GM12878 (cell line): ENCODE measurements around the gene MIPOL1. TPM values are rescaled to one million over a fixed set of nuclear protein-coding genes. Genes with fewer than 3 reads are reported as not detected.

ENCODE experiments used
- ATAC-seq: fragments of 200-7000 bp; cut with Tn5 transposase; 3 replicates; pipeline ENCODE4 v1.9.1; 2020; ENCODE audit warnings: mild to moderate bottlenecking, moderate library complexity
- BruUV-seq: library from RNA; stranded (reverse); fragments of 400-500 nt; replicated peaks from 2 replicates; lab custom pipeline; 2021; lab: Mats Ljungman, UMichigan
- CTCF ChIA-PET: fragments of 300-600 bp; sonication (Branson Sonifier 250); formaldehyde crosslinking; extraction: SDS; loops from one replicate; lab custom pipeline; 2021; ENCODE audit warnings: inconsistent platforms; lab: Yijun Ruan, JAX
- POLR2A ChIA-PET: fragments of 350-600 bp; formaldehyde crosslinking; extraction: SDS; loops from one replicate; lab custom pipeline; 2021; ENCODE audit warnings: inconsistent platforms; lab: Charles Lee
- RAD21 ChIA-PET: fragments of 300-600 bp; sonication (Branson Sonifier 250); formaldehyde crosslinking; loops from one replicate; lab custom pipeline; 2023; ENCODE audit warnings: antibody characterized with exemption; ENCODE audit not compliant: unreplicated experiment; lab: Charles Lee
- SMC1A ChIA-PET: fragments of 300-600 bp; sonication (Branson Sonifier 250); formaldehyde crosslinking; loops from one replicate; lab custom pipeline; 2023; ENCODE audit not compliant: unreplicated experiment, uncharacterized antibody; lab: Charles Lee
- DNase-seq: peaks from one replicate; pipeline ENCODE4 v3.0.0-alpha.2; 2011; ENCODE audit warnings: low read depth, low spot score
- FAIRE-seq: peaks from 3 replicates; lab custom pipeline; 2011; peaks lifted over from hg19 to GRCh38; lab: Jason Lieb, UNC
- H2AFZ ChIP-seq: 2 replicates; pipeline ENCODE4 v1.6.0; 2011; ENCODE audit warnings: low read depth, low read length, control low read depth; ENCODE audit not compliant: control insufficient read depth
- H3K27ac ChIP-seq: 2 replicates; pipeline ENCODE4 v1.5.1; 2011; ENCODE audit warnings: control low read depth; ENCODE audit not compliant: control insufficient read depth, insufficient read depth
- H3K27me3 ChIP-seq, 2 experiments: replicated peaks in 1 of 2; 2 replicates each; pipeline versions ENCODE4 v1.6.0 to v1.6.1; 2011; ENCODE audit warnings: low read length in 1 of 2; ENCODE audit not compliant: control insufficient read depth in 2 of 2, insufficient read depth in 2 of 2
- H3K36me3 ChIP-seq, 2 experiments: 2 replicates each; pipeline ENCODE4 v1.5.1; 2011; ENCODE audit warnings: low read length in 1 of 2; ENCODE audit not compliant: control insufficient read depth in 2 of 2, insufficient read depth in 2 of 2
- H3K4me1 ChIP-seq: 2 replicates; pipeline ENCODE4 v1.6.1; 2011; ENCODE audit warnings: mild to moderate bottlenecking, low read length, moderate library complexity, mixed read lengths; ENCODE audit not compliant: control insufficient read depth, insufficient read depth
- H3K4me2 ChIP-seq: 2 replicates; pipeline ENCODE4 v1.6.0; 2011; ENCODE audit warnings: control low read depth; ENCODE audit not compliant: control insufficient read depth, insufficient read depth
- H3K4me3 ChIP-seq: fragments of 200-600 bp; sonication (generic); 2 replicates; pipeline ENCODE4 v1.5.1; 2016
- H3K79me2 ChIP-seq: 2 replicates; pipeline ENCODE4 v1.6.0; 2011; ENCODE audit warnings: low read length; ENCODE audit not compliant: control insufficient read depth, insufficient read depth
- H3K9ac ChIP-seq: 2 replicates; pipeline ENCODE4 v1.8.0; 2011; ENCODE audit warnings: low read length, control low read depth, mixed read lengths; ENCODE audit not compliant: control insufficient read depth, insufficient read depth
- H3K9me3 ChIP-seq: replicated peaks from 3 replicates; pipeline ENCODE4 v1.5.1; 2011; ENCODE audit warnings: mild to moderate bottlenecking, low read length; ENCODE audit not compliant: control insufficient read depth, insufficient read depth
- H4K20me1 ChIP-seq: 2 replicates; pipeline ENCODE4 v1.6.0; 2011; ENCODE audit not compliant: control insufficient read depth, insufficient read depth
- BCL11A ChIP-seq: IDR thresholded peaks from 2 replicates; pipeline ENCODE4 v1.6.1; 2011; ENCODE audit warnings: low read depth, low read length
- CBX5 ChIP-seq: sonication (generic); IDR thresholded peaks from 2 replicates; pipeline ENCODE4 v1.6.1; 2016; ENCODE audit warnings: low read depth, moderate library complexity, mild to moderate bottlenecking, inconsistent platforms
- HDAC2 ChIP-seq: fragments of 200-600 bp; sonication (generic); IDR thresholded peaks from 2 replicates; pipeline ENCODE4 v1.6.1; 2017
- JUNB ChIP-seq: IDR thresholded peaks from 2 replicates; pipeline ENCODE4 v1.6.1; 2016; ENCODE audit warnings: antibody characterized with exemption, mild to moderate bottlenecking
- KAT2A ChIP-seq: conservative IDR thresholded peaks from 2 replicates; pipeline ENCODE4 v1.6.1; 2011; ENCODE audit warnings: low read depth, low read length; ENCODE audit not compliant: control insufficient read depth
- POLR2A ChIP-seq: IDR thresholded peaks from 2 replicates; pipeline ENCODE4 v1.6.1; 2011; ENCODE audit warnings: low read depth, mild to moderate bottlenecking, low read length
- SMAD1 ChIP-seq: fragments of 450-650 bp; IDR thresholded peaks from 2 replicates; pipeline ENCODE4 v1.6.1; 2018; ENCODE audit warnings: mild to moderate bottlenecking, low read depth; ENCODE audit not compliant: partially characterized antibody
- STAT1 ChIP-seq: fragments of 450-650 bp; conservative IDR thresholded peaks from 2 replicates; pipeline ENCODE4 v1.6.1; 2014; ENCODE audit warnings: antibody characterized with exemption, mild to moderate bottlenecking
- STAT3 ChIP-seq: IDR thresholded peaks from 2 replicates; pipeline ENCODE4 v1.6.1; 2011; ENCODE audit warnings: low read depth, low read length, improper control_type of control experiment
- TAF1 ChIP-seq: IDR thresholded peaks from 2 replicates; pipeline ENCODE4 v1.6.1; 2011; ENCODE audit warnings: mild to moderate bottlenecking, low read depth, low read length, borderline replicate concordance
- TCF3 ChIP-seq: IDR thresholded peaks from 2 replicates; pipeline ENCODE4 v1.6.1; 2012; ENCODE audit warnings: low read depth, mild to moderate bottlenecking, low read length, borderline replicate concordance; ENCODE audit not compliant: insufficient read depth
- ZNF274 ChIP-seq: IDR thresholded peaks from one replicate; pipeline ENCODE4 v1.8.0; 2011; ENCODE audit not compliant: insufficient read length, insufficient read depth
- ZNF622 ChIP-seq: fragments of 450-650 bp; IDR thresholded peaks from 2 replicates; pipeline ENCODE4 v1.6.1; 2017; ENCODE audit warnings: mild to moderate bottlenecking, inconsistent platforms
- WGBS: methylation state at CpG from one replicate; pipeline ENCODE4 v1.1.6; 2016; ENCODE audit warnings: low lambda C conversion rate; ENCODE audit not compliant: insufficient replicate concordance, insufficient coverage; ENCODE audit errors: missing lambda C conversion rate; 5-methylcytosine and 5-hydroxymethylcytosine counted together
- in situ Hi-C: fragments of 300-500 bp; cut with MboI; formaldehyde crosslinking; loops from 9 replicates; pipeline ENCODE4 v1.14.3; 2018; ENCODE audit warnings: mixed read lengths
- intact Hi-C: fragments of 100-400 bp; cut with micrococcal nuclease; formaldehyde crosslinking; loops from one replicate; pipeline ENCODE4 v1.14.2; 2022; ENCODE audit not compliant: unreplicated experiment
- polyA plus RNA-seq, 11 experiments: library from polyadenylated mRNA; depleted of rRNA in 4 of 11; unstranded in 6 of 11; stranded (reverse) in 5 of 11; fragments of >200 nt; fragmentation: Nextera tagmentation in 4 of 11; fragmentation: Illumina TruSeq in 1 of 11; extraction: Ambion mirVana in 4 of 11; extraction: Trizol in 1 of 11; gene quantifications; 1 replicate in 1 of 11; 2 replicates in 10 of 11; pipeline versions ENCODE4 v1.2.1 to v1.2.3, GENCODE V29; 2011 to 2016; ENCODE audit warnings: inconsistent platforms in 2 of 11, missing spikeins in 2 of 11, low read depth in 1 of 11
- total RNA-seq, 4 experiments: library from RNA; depleted of rRNA in 3 of 4; stranded (reverse); fragments of >200 nt in 3 of 4; fragmentation: Illumina TruSeq in 1 of 4; extraction: Trizol in 1 of 4; gene quantifications; 2 replicates each; pipeline versions ENCODE4 v1.2.1 to v1.2.3, GENCODE V29; 2013 to 2021
- TF ChIP-seq, protein P1 (sequence below): IDR thresholded peaks from 2 replicates; pipeline ENCODE4 v1.6.1; 2012; ENCODE audit warnings: low read depth, low read length, improper control_type of control experiment
- TF ChIP-seq, protein P2 (sequence below): fragments of 450-650 bp; IDR thresholded peaks from 2 replicates; pipeline ENCODE4 v1.6.1; 2017; ENCODE audit warnings: antibody characterized with exemption, mild to moderate bottlenecking, moderate library complexity
- TF ChIP-seq, protein P3 (sequence below): fragments of 450-650 bp; IDR thresholded peaks from 2 replicates; pipeline ENCODE4 v1.6.1; 2018; ENCODE audit warnings: borderline replicate concordance, mild to moderate bottlenecking; ENCODE audit not compliant: partially characterized antibody
- TF ChIP-seq, protein P4 (sequence below): fragments of 450-650 bp; IDR thresholded peaks from 2 replicates; pipeline ENCODE4 v1.6.1; 2017; ENCODE audit warnings: mild to moderate bottlenecking, low read depth, inconsistent platforms; ENCODE audit not compliant: poor library complexity, severe bottlenecking

The MIPOL1 gene
- total and polyA plus RNA-seq, 10 of the 15 experiments (the other 5 are each of a cell fraction or from before 2014, with no cell fraction given): 0.06 TPM; not detected in 9

DNA sequence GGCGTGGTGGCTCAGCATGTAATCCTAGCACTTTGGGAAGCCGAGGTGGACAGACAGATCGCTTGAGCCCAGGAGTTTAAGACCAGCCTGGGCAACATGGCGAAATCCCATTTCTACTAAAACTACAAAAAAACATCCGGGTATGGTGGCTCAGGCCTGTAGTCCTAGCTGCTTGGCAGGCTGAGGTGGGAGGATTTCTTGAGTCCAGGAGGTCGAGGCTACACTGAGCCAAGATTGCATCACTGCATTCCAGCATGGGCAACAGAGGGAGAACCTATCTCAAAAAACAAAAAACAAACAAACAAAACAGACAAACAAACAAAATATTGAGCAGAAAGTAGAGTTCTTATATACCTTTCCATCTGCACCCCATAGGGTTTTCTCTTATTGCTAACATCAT is 16.3 kb upstream of the MIPOL1 start:
- ATAC-seq: no peak
- no peak for TF ChIP-seq JUNB
- no peak for TF ChIP-seq HDAC2
- TF ChIP-seq SMAD1: no peak
- TF ChIP-seq, protein P1, sequence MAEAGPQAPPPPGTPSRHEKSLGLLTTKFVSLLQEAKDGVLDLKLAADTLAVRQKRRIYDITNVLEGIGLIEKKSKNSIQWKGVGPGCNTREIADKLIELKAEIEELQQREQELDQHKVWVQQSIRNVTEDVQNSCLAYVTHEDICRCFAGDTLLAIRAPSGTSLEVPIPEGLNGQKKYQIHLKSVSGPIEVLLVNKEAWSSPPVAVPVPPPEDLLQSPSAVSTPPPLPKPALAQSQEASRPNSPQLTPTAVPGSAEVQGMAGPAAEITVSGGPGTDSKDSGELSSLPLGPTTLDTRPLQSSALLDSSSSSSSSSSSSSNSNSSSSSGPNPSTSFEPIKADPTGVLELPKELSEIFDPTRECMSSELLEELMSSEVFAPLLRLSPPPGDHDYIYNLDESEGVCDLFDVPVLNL: no peak
- no peak for TF ChIP-seq ZNF274
- TF ChIP-seq, protein P2, sequence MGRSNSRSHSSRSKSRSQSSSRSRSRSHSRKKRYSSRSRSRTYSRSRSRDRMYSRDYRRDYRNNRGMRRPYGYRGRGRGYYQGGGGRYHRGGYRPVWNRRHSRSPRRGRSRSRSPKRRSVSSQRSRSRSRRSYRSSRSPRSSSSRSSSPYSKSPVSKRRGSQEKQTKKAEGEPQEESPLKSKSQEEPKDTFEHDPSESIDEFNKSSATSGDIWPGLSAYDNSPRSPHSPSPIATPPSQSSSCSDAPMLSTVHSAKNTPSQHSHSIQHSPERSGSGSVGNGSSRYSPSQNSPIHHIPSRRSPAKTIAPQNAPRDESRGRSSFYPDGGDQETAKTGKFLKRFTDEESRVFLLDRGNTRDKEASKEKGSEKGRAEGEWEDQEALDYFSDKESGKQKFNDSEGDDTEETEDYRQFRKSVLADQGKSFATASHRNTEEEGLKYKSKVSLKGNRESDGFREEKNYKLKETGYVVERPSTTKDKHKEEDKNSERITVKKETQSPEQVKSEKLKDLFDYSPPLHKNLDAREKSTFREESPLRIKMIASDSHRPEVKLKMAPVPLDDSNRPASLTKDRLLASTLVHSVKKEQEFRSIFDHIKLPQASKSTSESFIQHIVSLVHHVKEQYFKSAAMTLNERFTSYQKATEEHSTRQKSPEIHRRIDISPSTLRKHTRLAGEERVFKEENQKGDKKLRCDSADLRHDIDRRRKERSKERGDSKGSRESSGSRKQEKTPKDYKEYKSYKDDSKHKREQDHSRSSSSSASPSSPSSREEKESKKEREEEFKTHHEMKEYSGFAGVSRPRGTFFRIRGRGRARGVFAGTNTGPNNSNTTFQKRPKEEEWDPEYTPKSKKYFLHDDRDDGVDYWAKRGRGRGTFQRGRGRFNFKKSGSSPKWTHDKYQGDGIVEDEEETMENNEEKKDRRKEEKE: no peak
- TF ChIP-seq, protein P3, sequence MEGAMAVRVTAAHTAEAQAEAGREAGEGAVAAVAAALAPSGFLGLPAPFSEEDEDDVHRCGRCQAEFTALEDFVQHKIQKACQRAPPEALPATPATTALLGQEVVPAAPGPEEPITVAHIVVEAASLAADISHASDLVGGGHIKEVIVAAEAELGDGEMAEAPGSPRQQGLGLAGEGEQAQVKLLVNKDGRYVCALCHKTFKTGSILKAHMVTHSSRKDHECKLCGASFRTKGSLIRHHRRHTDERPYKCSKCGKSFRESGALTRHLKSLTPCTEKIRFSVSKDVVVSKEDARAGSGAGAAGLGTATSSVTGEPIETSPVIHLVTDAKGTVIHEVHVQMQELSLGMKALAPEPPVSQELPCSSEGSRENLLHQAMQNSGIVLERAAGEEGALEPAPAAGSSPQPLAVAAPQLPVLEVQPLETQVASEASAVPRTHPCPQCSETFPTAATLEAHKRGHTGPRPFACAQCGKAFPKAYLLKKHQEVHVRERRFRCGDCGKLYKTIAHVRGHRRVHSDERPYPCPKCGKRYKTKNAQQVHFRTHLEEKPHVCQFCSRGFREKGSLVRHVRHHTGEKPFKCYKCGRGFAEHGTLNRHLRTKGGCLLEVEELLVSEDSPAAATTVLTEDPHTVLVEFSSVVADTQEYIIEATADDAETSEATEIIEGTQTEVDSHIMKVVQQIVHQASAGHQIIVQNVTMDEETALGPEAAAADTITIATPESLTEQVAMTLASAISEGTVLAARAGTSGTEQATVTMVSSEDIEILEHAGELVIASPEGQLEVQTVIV: no peak
- no peak for TF ChIP-seq TAF1
- TF ChIP-seq TCF3: no peak
- TF ChIP-seq, protein P4, sequence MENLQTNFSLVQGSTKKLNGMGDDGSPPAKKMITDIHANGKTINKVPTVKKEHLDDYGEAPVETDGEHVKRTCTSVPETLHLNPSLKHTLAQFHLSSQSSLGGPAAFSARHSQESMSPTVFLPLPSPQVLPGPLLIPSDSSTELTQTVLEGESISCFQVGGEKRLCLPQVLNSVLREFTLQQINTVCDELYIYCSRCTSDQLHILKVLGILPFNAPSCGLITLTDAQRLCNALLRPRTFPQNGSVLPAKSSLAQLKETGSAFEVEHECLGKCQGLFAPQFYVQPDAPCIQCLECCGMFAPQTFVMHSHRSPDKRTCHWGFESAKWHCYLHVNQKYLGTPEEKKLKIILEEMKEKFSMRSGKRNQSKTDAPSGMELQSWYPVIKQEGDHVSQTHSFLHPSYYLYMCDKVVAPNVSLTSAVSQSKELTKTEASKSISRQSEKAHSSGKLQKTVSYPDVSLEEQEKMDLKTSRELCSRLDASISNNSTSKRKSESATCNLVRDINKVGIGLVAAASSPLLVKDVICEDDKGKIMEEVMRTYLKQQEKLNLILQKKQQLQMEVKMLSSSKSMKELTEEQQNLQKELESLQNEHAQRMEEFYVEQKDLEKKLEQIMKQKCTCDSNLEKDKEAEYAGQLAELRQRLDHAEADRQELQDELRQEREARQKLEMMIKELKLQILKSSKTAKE: no peak
- no peak for TF ChIP-seq POLR2A
- TF ChIP-seq CBX5: no peak
- TF ChIP-seq KAT2A: no peak
- no peak for TF ChIP-seq ZNF622
- no peak for TF ChIP-seq STAT3
- no peak for TF ChIP-seq STAT1
- TF ChIP-seq BCL11A: no peak
- Histone ChIP-seq H3K4me2 (no peak overlapping the region), H3K79me2 (no peaks in the 10 kb centered on the region), H3K27me3 (no peaks in the 10 kb centered on the region), H3K27ac (no peak overlapping the region), H3K4me1 (no peaks in the 10 kb centered on the region), H3K9ac (no peak overlapping the region), H4K20me1 (no peaks in the 10 kb centered on the region), H2AFZ (no peak overlapping the region), H3K9me3 (no peaks in the 10 kb centered on the region), H3K36me3 (no peaks in the 10 kb centered on the region), H3K4me3 (no peak overlapping the region)
- BruUV-seq: no TSS peak
- ChIA-PET RAD21 (no interaction called here), SMC1A (no interaction called here), POLR2A (no interaction called here), CTCF (no interaction called here)
- no peak for FAIRE-seq
- intact Hi-C loops (no loop called here), in situ Hi-C loops (no loop called here)
- DNase-seq: no peak
- WGBS: 29% methylated on average over 6 of the region's 6 CpGs
